Bronchial epithelial cell (primary cell): ENCODE results near the gene MYPOP. TPM values are rescaled to one million over a fixed set of nuclear protein-coding genes. Genes with fewer than 3 reads are reported as not detected.
A peak's percentile ranks its signal among the peaks of the same experiment; 100 is the strongest.

ENCODE experiments used
- DNase-seq: peaks from one replicate; pipeline ENCODE4 v3.0.0-alpha.2; 2010; ENCODE audit warnings: low read depth
- FAIRE-seq: peaks from 2 replicates; lab custom pipeline; 2011; peaks lifted over from hg19 to GRCh38; lab: Jason Lieb, UNC
- H3K27me3 ChIP-seq: 2 replicates; pipeline ENCODE4 v1.5.1; 2011; ENCODE audit warnings: low read length; ENCODE audit not compliant: control insufficient read depth, insufficient read depth
- H3K36me3 ChIP-seq: 2 replicates; pipeline ENCODE4 v1.5.1; 2011; ENCODE audit warnings: low read length; ENCODE audit not compliant: control insufficient read depth, insufficient read depth
- H3K4me3 ChIP-seq: 2 replicates; pipeline ENCODE4 v1.5.1; 2011; ENCODE audit warnings: mild to moderate bottlenecking, low read depth, low read length, control low read depth
- total RNA-seq: library from RNA; depleted of rRNA; stranded (reverse); fragments of >200 nt; gene quantifications from 2 replicates; pipeline ENCODE4 v1.2.1, GENCODE V29; 2014
- TF ChIP-seq, protein P1 (sequence below): IDR thresholded peaks from 2 replicates; pipeline ENCODE4 v1.5.1; 2011; ENCODE audit warnings: mild to moderate bottlenecking, moderate library complexity, low read length, control low read depth, inconsistent platforms; ENCODE audit not compliant: insufficient read depth, severe bottlenecking

MYPOP gene
- total RNA-seq, 1 donor from 2014 or later: 0.53 TPM

DNA sequence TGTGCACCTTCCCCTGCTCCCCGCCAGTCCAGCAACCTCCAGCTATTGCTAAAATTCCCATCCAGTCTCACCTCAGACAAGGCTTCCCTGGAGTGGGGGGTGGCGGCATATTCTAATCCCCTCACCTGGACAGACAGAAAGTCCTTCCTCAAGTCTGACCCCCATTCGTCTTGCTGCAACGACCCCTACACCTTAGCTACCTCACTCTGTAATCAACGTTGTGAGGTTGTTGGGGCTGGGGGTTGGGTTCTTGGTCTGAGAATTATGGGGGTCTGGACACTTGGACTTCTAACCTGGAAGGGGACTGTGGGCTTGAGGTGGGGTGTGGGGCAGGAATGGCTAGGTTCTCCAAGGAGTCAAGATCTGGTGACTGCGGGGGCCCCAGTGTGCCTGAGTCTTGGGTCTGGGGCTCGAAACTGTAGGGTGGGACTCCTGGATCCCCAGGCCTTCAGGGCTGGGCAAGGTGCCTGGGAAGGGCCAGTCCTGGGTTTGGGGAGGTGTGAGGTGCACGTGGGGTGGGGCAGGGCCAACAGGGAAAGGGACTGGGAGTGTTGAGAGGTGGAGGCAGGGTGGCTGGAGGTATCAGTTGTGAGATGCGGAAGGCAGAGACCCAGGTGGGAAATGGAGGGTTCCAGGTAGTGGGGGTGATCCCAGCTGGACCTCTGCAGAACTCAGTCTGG is 37.0 kb downstream of the MYPOP start:
- H3K4me3 ChIP-seq: no peak overlapping the region
- no peak for FAIRE-seq
- TF ChIP-seq, protein P1, sequence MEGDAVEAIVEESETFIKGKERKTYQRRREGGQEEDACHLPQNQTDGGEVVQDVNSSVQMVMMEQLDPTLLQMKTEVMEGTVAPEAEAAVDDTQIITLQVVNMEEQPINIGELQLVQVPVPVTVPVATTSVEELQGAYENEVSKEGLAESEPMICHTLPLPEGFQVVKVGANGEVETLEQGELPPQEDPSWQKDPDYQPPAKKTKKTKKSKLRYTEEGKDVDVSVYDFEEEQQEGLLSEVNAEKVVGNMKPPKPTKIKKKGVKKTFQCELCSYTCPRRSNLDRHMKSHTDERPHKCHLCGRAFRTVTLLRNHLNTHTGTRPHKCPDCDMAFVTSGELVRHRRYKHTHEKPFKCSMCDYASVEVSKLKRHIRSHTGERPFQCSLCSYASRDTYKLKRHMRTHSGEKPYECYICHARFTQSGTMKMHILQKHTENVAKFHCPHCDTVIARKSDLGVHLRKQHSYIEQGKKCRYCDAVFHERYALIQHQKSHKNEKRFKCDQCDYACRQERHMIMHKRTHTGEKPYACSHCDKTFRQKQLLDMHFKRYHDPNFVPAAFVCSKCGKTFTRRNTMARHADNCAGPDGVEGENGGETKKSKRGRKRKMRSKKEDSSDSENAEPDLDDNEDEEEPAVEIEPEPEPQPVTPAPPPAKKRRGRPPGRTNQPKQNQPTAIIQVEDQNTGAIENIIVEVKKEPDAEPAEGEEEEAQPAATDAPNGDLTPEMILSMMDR: no peak
- no peaks in the 10 kb centered on the region for H3K36me3 ChIP-seq
- DNase-seq: no peak
- H3K27me3 ChIP-seq: peaks cover 15% of the 10 kb centered on the region

DNA sequence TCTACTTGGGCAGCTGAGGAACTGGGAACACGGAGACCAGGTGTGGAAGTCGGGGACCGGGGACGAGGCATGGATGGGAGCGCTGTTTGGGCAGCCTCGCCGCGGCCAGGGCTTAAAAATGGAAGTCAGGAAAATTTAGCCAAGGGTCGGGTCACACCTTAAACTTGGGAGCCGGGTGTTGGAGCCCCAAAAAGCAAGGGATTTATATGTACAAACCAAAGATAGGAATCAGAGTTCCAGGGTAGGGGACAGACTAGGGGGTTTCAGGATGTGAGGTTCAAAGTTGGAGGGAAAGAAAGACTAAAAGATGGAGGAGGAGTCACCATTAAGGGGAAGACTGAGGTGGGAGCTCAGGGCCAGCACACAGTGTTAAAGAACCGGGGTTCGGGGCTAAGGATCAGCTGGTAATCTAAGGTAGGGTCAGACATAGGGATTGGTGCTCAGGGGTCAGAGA is 37.8 kb downstream of the MYPOP start:
- DNase-seq (no peak), FAIRE-seq (no peak)
- Histone ChIP-seq H3K4me3 (no peak overlapping the region), H3K36me3 (peaks cover under 1% of the 10 kb centered on the region), H3K27me3 (peaks cover 15% of the 10 kb centered on the region)
- TF ChIP-seq, protein P1: no peak

DNA sequence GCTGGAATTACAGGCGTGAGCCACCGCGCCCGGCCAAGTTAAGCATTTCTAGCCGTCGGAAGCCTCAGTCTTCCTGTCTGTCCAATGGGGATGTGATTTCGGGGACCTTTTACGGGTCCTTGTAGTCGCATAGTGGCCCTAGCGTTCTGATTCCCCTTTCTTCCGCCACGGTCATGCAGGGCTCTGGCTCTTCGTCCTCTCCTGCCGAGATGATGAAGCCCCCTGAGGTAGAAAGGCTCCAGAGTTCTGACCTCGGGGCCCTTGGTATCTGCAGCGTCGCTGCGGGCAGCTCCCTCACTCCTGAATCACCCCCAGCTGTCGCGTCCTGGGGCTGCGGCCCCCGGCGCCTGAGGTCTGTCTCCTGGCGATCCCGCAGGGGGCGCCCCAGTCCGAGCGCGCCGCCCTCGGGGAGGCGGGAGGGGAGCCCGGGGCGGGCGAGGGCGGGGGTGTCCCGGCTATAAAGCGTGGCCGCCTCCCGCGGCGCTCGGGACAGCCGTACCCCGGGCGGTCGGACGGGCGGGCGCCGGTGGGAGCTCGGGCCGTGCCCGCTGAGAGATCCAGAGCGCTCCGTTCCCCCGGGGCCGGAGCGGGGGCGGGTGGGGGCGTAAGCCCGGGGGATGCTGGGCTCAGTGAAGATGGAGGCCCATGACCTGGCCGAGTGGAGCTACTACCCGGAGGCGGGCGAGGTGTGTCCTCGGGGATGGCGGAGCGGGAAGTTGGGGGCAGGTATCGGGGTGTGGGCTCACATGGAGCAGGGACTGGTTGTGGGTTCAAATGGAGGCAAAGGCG is 38.4 kb downstream of the MYPOP start, which contains the start of gene FOXA3:
Gene FOXA3, plus strand, starts transcription at position 487 of the 789 bp plus-strand sequence. Its CDS starts 131 bp downstream, at position 618.
- Histone ChIP-seq H3K4me3 (peak within 1 kb of the TSS; percentile 97), H3K36me3 (peaks cover 3% of the 10 kb centered on the region), H3K27me3 (peaks cover 15% of the 10 kb centered on the region)
- TF ChIP-seq, protein P1: peak; percentile 48
- no peak for DNase-seq
- FAIRE-seq: no peak

DNA sequence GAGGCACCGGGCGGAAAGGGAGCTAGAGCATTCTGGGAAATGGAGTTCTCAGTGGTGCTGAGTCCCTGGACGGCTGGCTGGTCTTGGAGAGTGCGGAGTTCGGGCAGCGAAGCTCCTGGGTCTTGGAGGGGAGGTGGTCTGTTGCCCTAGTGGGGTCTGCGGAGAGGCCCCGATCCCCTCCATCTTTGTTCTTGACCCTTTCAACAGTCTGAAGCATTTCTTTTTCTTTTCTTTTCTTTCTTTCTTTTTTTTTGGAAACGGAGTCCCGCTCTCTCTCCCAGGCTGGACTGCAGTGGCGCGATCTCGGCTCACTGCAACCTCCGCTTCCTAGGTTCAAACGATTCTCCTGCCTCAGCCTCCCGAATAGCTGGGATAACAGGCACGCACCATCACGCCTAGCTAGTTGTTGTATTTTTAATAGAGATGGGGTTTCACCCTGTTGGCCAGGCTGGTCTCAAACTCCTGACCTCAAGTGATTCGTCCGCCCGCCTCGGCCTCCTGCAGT is 39.0 kb downstream of the MYPOP start:
- Histone ChIP-seq H3K27me3 (peaks cover 15% of the 10 kb centered on the region), H3K4me3 (peak overlapping the region; percentile 97), H3K36me3 (peaks cover 3% of the 10 kb centered on the region)
- FAIRE-seq (no peak), DNase-seq (no peak)
- TF ChIP-seq, protein P1: no peak

DNA sequence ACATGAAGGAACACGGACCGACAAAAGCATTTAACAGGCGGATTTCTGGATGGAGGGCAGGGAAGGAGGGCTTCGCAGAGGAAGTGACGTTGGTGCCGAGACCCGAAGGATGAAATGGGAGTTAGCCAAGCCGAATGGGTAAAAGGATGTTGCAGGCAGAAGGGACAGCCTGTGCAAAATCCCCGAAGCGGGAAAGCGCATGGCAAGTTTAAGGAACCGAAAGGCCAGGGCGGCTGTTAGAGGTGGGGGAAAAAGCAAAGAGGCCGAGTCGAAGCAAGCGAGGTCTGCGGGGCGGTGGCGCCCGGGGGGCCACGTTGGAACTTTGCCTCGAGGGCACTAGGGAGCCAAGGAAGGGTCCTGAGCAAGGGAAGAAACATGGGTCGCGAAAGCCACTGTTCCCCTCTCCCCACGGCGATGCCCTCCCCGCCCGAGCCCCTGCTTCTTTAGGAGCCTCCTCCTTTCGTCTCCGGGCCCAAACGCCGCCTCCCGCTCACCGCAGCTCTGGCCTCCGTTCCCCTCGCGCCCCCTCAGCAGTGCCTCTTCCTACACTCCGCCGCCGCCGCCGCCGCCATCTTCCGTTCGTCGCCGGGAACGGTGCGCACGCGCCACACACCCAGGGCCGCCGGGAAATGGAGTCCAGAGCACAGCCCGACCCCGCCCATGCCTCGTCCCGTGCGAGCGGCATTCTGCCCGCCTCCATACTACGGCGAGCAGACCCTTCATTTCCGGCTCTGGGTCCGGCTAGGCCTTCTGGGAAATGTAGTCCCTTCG is 39.7 kb downstream of the MYPOP start, which contains the start of gene SYMPK:
Gene SYMPK, minus strand, starts transcription at position 584 of the 771 bp plus-strand sequence. CDS start 8,652 bp downstream, outside the sequence.
- Histone ChIP-seq H3K36me3 (peaks cover 3% of the 10 kb centered on the region), H3K27me3 (peaks cover 15% of the 10 kb centered on the region), H3K4me3 (peak within 1 kb of the TSS; percentile 97)
- no peak for FAIRE-seq
- TF ChIP-seq, protein P1: no peak
- peak; percentile 95 for DNase-seq
